HG02610 (cell line): ENCODE data around the gene RAPGEF5.

Source experiments
- ATAC-seq: cut with Tn5 transposase; IDR thresholded peaks from one replicate; pipeline ENCODE4 v1.9.1; 2021; ENCODE audit warnings: mild to moderate bottlenecking, moderate library complexity; ENCODE audit not compliant: unreplicated experiment

RAPGEF5 gene

GRCh38 chr7:22129166-22129565 lies 227.8 kb downstream of the RAPGEF5 start:
- no peak for ATAC-seq

DNA sequence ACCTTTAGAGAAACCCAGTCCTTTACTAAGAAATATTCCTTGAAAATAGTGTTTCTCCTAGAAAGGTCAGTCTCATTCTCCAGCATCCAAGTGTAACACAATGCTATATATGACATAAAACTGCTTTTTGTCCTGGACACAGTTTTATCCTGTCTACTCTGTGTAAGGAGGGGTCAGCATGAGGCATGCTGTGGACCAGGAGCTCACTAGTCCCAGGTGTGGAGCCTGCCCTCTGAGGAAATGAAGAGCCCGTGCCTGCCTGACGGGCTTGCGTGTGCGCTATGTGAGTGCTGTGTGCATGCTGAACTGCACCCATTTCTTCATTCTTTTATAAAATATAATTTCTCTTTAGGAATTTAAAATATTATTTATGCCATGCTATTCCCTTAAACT lies 228.4 kb downstream of the RAPGEF5 start:
- ATAC-seq = no peak

DNA sequence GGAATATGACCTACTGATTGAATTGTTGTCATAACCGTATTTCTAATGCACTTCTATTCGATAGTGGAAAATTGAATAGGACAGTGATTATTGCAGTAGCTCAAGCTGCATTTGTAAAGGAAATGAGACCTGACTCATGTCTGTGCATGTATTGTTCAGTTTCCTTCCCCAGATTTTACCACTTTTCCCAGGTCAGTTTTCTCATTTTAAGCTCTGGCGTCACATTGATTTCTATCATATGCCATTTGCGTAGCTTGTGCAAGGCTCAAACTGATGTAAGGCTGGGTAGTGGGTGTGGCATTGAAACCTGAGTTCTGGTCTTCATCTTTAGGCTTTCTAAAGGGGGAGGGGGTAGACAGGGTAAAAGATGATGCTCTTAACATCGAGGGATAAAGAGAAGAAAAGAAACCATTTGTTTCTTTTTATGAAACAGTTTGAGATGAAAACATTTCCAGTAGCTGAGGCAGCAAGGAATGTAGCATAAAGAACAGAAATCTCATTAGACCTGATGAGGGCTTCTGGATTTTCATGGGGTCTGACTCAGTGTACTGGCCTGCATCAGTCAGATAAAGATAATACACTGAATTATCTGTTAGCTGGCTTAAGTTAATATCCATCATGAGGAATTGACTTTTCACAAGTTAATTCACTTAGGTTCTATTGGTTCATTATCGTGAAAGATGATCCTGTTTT lies 229.0 kb downstream of the RAPGEF5 start:
- ATAC-seq = no peak

- no peak for ATAC-seq
Measured at GRCh38 chr7:22125436-22125835, 231.5 kb downstream of the RAPGEF5 start.

- ATAC-seq = no peak
Measured at GRCh38 chr7:22124941-22125340, 232.0 kb downstream of the RAPGEF5 start.

DNA sequence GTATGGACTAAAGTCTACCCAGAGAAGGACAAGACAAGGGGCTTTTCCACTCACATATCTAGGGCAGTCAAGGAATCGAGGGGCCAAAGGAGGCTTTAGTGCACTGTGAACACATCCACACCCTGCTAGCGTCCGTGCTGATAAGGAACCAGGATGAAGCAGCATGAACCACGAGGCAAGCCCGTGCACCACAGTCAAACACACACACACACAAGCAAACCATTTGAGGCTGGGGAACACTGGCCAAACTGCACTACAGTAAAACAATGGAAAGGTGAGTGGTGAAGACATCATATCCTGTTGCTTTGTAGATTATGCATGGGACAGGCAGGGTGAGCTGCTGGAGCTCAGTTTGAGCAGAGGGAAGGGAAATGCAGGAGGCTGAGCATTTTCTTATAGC lies 233.8 kb downstream of the RAPGEF5 start:
- ATAC-seq = no peak

DNA sequence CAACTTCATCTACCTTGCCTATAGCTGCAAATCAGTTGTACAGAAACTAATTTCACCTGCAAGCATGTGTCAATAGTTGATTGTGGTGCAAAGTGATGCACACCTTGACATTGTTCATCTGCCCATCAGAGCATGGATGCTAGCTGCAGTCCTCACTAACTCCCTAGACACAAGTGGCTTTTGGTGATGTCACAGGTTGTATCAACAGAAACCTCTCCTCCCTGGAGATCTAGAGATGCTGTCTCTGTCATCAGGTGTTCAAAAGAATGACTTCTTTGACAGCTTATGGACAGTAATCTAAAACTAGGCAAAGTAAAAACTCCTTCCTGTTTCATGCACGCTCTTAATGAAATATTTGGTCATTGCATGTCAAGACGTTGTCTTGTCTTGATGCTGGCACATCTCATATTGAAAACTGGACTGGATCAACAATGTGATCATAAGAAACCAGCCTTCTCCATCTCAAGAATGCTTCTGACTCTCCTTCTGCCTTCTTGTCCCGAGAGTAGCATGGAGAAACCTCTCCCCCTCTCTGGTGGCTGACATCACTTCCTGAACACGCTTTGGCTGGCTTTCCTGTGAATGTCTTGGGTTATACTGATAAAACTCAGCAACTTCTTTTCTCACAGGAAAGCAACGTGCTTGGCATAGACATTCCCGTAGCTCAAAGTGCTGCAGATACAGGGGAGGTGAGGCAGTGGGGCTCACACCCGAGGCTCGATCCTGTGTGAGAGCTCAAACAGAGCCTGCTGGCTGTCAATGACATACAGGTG lies 235.1 kb downstream of the RAPGEF5 start:
- ATAC-seq = no peak

GRCh38 chr7:22120391-22121053 lies 236.4 kb downstream of the RAPGEF5 start:
- ATAC-seq = no peak

- peak; percentile 66 for ATAC-seq
Measured at GRCh38 chr7:22117222-22117621, 239.7 kb downstream of the RAPGEF5 start.

DNA sequence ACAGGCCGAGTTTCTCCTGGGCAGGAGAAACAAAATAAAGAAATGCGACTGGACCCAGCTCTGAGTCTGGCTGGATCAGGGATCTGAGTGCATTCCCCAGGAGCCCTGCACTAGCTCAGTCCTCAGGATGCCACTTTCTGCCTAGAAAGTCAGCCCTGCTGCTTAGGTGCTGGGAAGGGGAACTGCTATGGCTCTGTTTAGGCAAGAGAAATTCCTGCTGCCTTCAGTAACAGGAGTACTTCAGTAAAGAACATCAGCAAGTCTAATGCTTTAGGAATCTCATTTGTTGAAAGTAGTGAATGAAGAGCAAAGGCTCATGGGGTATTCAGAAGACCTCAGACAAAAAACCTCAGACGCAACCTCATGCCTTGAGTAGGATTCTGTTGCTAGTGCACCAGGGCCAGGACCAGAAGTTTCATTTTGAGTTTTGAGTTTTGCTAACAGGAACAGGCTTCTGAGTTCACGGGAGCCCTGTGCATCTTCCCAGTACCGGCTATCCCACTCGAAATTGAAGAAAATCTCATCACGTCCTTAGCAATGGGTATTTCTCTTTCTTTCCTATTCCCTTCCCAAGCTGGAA lies 240.4 kb downstream of the RAPGEF5 start:
- no peak for ATAC-seq

DNA sequence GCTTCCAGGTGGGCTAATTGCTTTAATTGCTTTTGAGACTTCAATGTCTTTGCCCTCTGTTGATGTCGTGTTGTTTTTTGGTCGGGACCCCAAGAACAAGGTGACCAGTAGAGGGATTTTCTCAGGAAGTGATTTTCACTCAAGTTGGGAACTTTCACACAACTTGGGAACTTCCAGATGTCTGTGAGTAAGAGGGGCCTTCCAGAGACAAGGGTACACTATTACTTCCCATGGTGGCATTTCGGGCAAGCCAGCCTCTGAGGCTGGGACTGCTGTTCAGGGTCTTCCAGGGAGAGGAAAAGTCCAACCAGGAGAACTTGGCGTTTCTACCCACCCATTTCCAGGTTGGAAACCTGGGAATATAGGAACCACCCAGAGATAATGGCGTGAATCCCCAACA lies 241.3 kb downstream of the RAPGEF5 start:
- ATAC-seq = no peak

DNA sequence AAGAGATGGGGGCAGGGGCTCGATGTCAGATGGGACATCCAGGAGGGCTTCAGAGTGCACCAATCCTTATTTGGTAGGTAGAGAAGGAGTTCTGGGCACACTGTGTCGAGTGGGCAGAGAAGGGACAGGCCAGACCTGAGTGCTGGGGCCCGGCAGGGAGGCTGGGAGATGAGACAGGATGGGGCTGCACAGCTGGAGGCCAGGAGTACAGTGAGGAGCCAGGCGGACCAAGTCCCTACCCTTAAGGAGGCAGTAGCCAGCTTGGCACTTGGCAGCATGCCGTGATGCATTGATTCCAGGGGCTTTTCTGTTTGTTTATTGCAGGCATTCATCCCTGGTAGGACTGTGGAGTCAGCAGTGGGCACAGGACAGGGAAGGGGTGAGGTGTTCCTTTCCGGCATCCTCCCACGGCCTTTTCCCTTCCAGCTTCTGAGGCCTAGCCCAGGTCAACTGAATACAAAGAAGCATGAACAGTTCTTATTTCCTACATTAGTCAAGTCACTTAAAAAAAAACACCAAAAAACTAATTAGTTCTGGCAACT lies 242.4 kb downstream of the RAPGEF5 start:
- no peak for ATAC-seq

GRCh38 chr7:22113041-22113440 lies 243.9 kb downstream of the RAPGEF5 start:
- ATAC-seq = no peak

DNA sequence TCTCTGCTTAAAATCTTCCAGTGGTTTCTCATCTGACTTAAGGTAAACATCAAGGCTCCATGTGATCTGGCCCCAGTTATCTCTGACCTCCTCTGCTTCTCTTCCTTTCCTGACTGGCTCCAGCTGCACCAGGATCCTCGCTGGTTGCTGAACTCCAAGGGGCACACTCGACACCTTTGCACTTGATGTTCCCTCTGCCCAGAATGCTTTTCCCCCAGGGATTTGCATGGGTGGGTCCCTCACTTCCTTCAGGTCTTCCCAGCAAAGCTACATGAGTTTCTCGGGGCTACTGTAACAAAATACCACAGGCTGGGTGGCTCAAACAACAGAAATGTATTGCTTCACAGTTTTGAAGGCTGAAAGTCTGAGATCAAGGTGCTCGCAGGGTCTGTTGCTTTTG lies 245.3 kb downstream of the RAPGEF5 start:
- no peak for ATAC-seq

GRCh38 chr7:22110881-22111280 lies 246.1 kb downstream of the RAPGEF5 start:
- ATAC-seq = no peak

DNA sequence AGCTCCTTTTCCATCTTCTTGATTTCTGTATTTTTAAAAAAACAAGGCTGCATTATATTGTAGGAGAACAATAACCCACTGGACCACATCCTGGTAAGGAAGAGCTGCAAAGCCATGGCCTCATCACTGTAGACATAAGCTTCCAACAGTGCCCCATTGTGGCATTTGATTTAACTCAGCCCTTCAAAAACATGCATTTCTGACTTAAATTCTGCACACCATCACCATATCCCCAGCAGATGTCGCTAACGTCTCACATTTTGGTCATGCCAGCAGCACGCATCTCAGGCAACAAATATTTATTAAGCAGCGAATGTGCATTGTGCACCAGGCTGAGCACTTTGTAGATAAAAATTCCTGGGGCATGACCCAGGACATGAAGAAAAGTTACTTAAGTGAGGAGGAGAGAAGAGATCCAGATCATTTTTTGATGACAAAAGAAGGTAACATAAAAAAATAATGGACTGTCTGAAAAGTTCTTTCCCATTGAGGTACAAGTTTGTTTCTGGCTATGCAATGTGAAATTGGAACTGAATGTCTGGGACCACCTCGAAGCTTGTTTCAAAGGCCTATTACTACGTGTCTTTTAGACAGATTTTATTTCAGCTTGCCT lies 246.6 kb downstream of the RAPGEF5 start:
- peak; percentile 68 for ATAC-seq

DNA sequence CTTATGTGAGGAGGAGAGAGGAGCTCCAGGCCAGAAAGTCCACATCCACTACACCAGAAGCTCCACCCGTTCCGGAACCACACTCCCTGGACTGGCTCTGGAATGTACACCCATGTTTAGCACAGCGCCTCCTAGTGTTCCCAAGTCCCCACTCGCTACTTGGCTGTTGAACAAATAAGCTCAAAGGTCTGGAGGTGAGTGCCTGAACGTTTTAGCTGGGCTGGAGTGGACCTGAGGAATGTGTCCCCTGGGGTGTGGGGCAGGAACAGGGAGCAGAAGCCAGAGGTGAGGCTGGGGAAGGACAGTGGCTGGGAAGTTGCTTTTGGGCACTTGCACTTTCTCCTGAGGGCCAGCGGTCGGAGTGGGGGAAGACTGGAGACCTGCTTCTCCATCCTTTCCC lies 247.2 kb downstream of the RAPGEF5 start:
- ATAC-seq = no peak

DNA sequence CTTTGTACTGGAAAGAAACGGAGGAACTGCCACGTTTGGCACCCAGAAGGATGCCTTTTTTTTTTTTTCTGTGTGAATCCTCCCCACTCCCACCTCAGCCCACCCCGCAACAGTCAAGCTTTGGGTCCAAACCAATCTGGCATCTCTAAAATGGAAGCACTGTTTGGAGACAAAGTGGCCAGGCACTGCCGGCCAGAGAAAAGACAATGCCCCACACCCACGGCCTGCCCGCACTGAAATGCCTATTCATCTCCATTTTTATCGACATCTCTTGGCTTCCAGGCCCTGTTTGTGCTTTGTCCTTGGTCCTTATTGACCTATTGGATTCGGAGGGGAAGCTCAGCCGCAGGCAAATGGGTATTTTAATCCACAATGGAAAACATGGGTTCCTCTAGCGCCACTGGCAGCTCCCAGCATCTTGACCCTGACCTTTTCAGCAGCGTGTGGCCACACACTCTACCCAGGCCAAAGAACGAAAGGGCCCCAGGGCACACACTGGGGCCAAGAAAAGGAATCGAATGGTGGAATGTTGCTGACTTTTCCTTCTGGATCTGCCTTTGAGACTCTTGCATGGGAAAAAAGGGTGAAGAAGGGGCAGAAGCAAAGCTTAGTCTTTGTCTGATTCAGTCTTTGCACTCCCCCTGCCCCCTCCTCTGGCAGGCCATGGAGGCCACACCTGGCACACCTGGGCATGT lies 248.7 kb downstream of the RAPGEF5 start:
- no peak for ATAC-seq

DNA sequence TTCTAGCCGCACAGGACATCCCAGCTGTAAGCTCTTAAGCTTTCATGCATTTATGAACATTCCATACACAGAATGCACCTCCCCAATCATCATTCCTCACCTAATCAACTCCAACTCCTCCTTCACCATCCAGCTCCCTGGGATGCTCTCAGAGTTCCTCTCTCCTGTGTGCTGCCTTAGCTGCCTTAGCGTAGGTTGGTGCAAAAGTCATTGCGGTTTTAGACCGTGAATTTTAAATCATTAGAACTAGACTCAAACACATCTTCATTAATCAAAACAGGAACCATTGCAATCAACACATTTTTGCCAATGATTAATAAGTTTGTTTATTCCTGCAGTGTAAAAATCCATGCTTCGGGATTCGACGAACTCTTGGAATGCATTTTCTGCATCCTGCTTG lies 251.4 kb downstream of the RAPGEF5 start:
- ATAC-seq = no peak
